Fibroblast of villous mesenchyme (primary cell): Measurements from ENCODE around the gene H2AZ1. TPM values are rescaled to one million over a fixed set of nuclear protein-coding genes. Genes with fewer than 3 reads are reported as not detected.

Source experiments
- DNase-seq: peaks from one replicate; pipeline ENCODE4 v3.0.0-alpha.2; 2010; ENCODE audit warnings: low read depth
- H3K4me3 ChIP-seq: 2 replicates; pipeline ENCODE4 v1.5.1; 2011; ENCODE audit warnings: low read depth, mild to moderate bottlenecking, low read length
- total RNA-seq: library from RNA; depleted of rRNA; stranded (reverse); fragments of >200 nt; gene quantifications from 2 replicates; pipeline ENCODE4 v1.2.3, GENCODE V29; 2012
- TF ChIP-seq, protein P1 (sequence below): IDR thresholded peaks from 2 replicates; pipeline ENCODE4 v1.5.1; 2012; ENCODE audit warnings: low read depth, mild to moderate bottlenecking, low read length; ENCODE audit not compliant: insufficient read depth

Gene H2AZ1
- total RNA-seq, 1 donor: 255 TPM

DNA sequence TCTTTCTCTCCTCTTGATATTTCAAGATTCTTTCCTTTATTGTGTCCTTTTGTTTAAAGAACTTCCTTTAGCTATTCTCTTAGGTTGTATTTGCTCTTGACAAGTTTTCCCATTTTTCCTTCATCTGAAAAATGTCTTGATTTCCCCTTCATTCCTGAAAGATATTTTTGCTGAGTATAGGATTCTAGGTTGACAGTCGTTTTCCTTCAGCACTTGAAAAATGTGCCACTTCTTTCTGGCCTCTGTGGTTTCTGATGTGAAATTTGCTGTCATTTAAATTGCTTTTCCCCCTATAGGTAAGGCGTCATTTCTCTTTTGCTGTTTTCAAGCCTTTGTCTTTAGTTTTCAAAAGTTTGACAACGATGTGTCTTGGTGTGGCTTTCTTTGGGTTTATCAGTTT is 32.5 kb downstream of the H2AZ1 start:
- TF ChIP-seq, protein P1, sequence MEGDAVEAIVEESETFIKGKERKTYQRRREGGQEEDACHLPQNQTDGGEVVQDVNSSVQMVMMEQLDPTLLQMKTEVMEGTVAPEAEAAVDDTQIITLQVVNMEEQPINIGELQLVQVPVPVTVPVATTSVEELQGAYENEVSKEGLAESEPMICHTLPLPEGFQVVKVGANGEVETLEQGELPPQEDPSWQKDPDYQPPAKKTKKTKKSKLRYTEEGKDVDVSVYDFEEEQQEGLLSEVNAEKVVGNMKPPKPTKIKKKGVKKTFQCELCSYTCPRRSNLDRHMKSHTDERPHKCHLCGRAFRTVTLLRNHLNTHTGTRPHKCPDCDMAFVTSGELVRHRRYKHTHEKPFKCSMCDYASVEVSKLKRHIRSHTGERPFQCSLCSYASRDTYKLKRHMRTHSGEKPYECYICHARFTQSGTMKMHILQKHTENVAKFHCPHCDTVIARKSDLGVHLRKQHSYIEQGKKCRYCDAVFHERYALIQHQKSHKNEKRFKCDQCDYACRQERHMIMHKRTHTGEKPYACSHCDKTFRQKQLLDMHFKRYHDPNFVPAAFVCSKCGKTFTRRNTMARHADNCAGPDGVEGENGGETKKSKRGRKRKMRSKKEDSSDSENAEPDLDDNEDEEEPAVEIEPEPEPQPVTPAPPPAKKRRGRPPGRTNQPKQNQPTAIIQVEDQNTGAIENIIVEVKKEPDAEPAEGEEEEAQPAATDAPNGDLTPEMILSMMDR: no peak
- H3K4me3 ChIP-seq: no peak overlapping the region
- DNase-seq: no peak

GRCh38 chr4:99915449-99915848 is 34.6 kb downstream of the H2AZ1 start:
- H3K4me3 ChIP-seq: no peak overlapping the region
- no peak for DNase-seq
- TF ChIP-seq, protein P1: no peak

Other genes starting within 250 kb of the H2AZ1 start
- not detected in 2 replicates for gene DAPP1, start 133.4 kb downstream of the H2AZ1 start, total RNA-seq
- gene LAMTOR3, start 55.8 kb downstream of the H2AZ1 start, total RNA-seq: 20.9 and 51.8 TPM in 2 replicates
- gene DNAJB14, start 3.7 kb downstream of the H2AZ1 start, total RNA-seq: 36.4 and 54.8 TPM in 2 replicates
- gene DDIT4L, start 240.2 kb upstream of the H2AZ1 start, total RNA-seq: 3.0 and 3.5 TPM in 2 replicates